Activated T-cell treated with anti-CD3 and anti-CD28 coated beads for 4 hours (primary cell): ENCODE results near the gene RBM33.

Experiments used
- DNase-seq: peaks from one replicate; pipeline ENCODE4 v3.0.0-alpha.2; 2020

The RBM33 gene

DNA sequence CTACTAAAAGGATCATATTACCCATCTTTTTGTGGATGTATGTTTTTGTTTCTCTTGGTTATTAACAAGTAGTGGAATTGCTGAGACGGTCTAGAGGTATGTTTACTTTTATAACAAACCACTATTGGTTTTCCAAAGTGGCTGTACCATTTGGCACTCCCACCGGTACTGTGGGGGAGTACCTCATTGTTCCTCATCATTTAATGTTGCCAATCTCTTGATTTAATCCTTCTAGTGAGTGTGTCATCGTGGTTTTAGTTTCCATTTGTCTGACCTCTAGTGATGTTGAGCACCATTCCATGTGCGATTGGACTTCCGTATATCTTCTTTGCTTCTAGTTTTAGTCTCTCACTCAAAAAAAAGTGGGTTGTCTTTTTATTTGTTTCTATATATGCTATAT, 50.4 kb downstream of the RBM33 start:
- DNase-seq, result no peak

GRCh38 chr7:155696747-155697146, 52.3 kb downstream of the RBM33 start:
- no peak for DNase-seq

GRCh38 chr7:155698633-155699032, 54.2 kb downstream of the RBM33 start:
- DNase-seq, result no peak

GRCh38 chr7:155699180-155699579, 54.7 kb downstream of the RBM33 start:
- DNase-seq, result no peak

GRCh38 chr7:155700847-155701246, 56.4 kb downstream of the RBM33 start:
- DNase-seq, result no peak

DNA sequence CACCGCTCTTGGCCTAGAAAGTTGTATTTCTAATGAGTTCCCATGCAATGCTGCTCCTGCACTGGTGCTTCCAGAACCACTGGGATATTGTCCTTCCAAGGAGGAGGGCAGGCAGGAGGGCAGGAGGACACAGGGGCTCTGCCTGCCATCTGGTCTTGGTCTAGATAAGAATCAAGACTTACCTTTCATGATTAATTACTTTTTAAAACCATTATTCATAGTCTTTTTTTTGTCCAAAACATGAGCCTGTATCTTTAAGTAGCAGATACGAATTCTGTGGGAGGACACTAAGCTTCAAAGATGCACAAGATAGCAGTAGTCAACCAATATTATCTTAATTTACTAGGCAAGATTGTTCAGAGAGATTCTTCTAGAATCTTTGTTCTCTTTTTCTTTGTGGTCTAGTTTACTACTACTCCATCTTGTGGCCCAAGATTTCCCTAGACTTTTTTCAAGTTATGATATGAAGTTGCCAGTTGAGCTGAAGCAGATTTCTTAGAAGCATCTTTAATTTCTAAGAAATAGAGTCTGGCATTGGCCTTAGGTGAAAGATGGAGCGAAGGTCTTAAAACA, 57.6 kb downstream of the RBM33 start:
- DNase-seq, result no peak

GRCh38 chr7:155702616-155703015, 58.2 kb downstream of the RBM33 start:
- no peak for DNase-seq

GRCh38 chr7:155705623-155706360, 61.3 kb downstream of the RBM33 start:
- DNase-seq, result no peak

GRCh38 chr7:155706376-155706775, 61.9 kb downstream of the RBM33 start:
- DNase-seq, result no peak

DNA sequence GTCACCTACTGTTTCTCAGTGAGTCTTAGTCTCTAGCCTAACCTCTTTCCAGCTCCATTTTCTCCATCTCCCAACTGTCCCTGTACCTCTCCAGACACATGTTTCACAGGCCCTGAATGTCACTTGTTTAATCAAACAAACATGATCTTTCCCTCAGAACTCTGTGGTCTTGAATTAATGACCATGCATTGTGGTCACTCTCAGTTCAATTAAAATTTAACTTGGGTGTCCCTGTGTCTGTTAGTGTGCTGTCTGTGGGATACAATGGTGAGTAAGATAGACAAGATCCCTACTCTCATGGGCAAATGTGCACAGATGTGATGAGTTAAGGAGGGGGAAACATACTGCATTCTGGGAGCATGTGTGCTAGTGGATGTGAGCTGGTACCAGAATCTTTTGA, 65.0 kb downstream of the RBM33 start:
- DNase-seq, result no peak

GRCh38 chr7:155710031-155710430, 65.6 kb downstream of the RBM33 start:
- no peak for DNase-seq

DNA sequence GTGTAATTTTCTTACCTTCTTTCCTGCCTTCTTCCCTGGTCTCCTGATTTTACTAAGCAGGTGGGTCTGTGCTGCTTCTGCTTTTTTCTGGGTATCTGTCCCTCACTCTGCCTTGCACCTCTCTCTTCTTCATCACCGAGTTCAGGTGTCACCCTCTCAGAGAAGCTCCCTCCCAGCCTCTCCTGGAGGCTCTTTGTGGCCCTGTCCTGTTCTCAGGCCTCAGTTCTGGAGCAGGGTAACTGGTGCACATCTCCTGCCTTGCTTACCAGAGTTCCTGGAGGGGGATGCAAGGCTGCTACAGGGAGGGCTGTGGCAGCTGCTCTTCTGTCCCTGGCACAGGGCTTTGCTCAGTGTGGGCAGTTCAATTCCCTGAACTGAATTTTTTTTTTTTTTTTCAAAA, 66.1 kb downstream of the RBM33 start:
- DNase-seq, result no peak

DNA sequence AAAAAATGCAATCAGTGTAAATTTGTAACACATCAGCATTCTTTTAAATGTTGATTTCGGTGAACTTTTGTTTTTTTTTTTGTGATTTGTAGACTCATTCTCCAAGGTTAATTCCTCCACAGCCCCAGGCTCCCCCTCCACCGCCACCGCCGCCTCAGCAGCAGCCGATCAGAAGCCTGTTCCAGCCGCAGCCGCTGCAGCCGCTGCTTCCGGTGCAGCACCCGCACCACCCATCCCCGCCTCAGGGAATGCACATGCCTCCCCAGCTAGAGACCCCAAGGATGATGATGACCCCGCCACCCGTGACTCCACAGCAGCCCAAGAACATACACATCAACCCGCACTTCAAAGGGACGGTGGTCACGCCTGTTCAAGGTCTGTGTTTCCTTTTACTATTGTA, 66.6 kb downstream of the RBM33 start:
- no peak for DNase-seq

DNA sequence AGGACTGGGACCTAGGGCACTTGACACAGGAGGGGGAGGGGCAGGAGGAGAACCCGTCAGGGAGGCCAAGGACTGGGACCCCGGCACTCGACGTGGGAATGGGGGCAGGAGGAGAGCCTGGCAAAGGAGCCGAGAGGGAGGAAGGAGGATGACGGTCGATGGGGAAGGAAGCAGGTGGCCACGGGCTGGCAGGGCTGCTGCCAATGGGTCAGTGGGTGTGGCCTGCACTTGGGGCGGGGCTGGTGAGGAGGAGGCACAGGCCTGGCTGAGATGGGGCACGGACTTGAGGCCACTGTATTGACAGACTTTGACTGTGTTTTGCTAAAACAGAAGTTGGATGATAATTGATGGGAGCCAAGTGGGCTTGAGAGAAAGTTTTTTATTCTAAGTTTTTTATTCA, 68.9 kb downstream of the RBM33 start:
- DNase-seq, result no peak

- no peak for DNase-seq
These were observed 70.2 kb downstream of the RBM33 start for GRCh38 chr7:155714702-155715101.

DNA sequence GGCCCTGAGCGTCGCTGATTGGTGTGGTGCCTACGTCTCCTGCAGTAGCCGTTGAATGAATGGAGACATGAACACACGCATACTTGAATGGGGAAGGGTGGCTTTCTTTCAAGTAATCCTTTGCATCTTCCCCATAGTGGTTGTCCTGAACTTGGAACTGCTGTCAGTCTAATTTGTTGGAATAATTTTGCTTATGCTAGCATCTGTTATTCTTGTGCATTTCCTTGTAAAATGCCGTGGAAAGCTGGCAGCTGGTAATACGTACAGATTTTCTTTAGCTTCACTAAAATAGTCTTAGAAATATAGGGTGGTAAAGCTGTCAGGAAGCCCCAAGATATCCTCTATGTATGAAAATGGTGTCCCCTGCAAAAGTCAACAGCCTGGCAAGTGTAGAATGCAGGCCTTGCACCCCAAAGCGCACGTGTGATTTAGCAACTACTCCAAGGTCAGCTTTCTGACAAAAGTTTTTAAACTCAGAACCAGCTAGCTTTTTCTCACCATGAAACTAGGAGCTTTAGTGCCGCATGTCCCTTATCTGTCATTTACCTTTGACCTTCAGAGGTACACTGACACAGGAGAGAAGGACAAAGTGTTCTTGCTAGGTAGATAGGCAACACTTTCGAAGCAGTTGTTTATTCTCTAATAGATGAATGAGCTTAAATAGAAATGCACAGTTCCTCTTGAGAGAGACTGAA, 70.8 kb downstream of the RBM33 start:
- DNase-seq, result no peak

DNA sequence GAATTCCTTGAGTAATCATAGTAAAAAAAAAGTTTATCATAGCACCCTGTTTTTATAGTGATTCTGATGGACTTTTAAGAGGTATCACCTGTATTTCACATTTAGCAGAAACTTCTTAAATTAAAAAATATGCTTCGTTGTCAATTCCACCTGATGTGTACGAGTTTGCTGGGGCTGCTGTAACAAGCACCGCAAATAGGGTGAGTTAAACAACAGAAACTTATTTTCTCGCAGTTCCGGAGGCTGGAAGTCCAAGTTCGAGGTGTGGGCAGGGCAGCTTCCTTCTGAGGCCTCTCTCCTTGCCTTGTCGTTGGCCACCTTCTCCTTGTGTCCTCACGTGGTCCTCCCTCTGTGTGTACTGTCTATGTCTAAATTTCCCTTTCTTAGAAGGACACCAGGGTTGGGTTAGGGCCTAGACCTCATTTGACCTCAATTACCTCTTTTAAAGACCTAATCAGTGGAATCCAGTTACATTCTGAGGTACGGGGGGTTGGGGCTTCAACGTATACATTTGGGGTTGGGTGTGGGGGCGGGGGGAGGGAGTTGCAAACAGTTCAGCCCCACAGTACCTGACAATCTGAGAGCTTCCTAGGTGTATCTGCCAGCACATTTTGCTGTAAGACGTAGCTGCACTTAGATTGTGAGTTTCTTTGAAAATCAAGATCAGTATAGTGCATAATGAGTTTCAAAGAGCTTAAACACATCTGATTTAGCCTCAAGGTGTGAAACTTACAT, 72.7 kb downstream of the RBM33 start:
- DNase-seq, result no peak

- no peak for DNase-seq
These were observed 76.6 kb downstream of the RBM33 start for GRCh38 chr7:155721056-155721455.

- DNase-seq, result no peak
These were observed 77.7 kb downstream of the RBM33 start for GRCh38 chr7:155722118-155722517.

- DNase-seq, result no peak
These were observed 78.5 kb downstream of the RBM33 start for GRCh38 chr7:155722936-155723335.

DNA sequence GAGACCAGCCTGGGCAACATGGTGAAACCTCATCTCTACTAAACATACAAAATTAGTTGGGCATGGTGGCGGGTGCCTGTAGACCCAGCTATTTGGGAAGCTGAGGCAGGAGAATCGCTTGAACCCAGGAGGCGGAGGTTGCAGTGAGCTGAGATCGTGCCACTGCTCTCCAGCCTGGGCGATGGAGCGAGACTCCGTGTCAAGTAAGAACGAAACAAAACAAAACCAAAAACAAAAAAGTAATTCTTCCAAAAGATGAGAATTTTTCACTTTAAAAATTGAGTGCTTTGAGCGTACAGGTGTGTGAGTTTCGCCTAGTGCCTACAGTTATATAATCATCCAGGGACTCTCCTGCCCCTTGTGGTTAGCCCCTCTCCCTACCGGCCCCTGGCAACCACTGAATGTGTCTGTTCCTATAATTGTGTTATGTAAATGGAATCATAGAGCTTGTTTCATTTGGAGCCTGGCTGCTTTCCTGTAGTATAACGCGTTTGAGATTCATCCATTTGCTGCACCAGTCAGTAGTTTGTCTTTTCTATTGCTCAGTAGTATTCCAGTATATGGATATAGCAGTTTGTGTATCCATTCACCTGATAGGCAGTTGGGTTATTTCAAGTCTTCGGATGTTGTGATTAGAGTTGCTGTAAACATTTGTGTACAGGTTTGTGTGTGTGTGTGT, 80.0 kb downstream of the RBM33 start:
- DNase-seq, result no peak

DNA sequence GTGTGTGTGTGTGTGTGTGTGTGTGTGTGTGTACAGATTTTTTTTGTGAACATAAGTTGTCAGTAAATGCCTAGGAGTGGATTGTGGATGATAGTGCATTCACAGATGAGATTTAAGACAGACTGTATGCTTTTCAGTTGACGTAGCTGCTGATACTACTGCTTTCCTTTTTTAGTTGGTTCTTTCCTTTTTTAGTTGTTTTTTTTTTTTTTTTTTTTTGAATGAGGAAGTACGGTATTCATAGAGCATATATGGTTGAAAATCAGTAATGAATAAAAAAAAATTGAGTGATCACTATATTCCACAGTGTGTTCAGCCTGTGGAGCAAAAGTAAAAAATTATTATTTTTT, 80.5 kb downstream of the RBM33 start:
- DNase-seq, result no peak

DNA sequence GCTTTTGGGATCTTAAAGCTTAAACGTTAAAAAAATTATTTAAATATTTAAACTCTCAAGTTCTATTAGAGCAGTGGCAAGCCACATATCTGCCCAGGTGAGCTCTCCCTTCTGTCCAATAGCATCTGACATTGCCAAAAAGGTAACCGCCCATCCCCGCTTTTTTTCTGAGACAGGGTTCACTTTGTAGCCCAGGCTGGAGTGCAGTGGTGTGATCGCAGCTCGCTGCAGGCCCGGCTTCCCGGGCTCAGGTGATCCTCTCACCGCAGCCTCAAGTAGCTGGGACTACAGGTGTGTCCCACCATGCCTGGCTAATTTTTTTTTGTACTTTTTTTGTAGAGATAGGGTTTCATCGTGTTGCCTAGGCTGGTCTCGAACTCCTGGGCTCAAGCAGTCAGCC, 83.2 kb downstream of the RBM33 start:
- no peak for DNase-seq
